DMS114 treated with DMSO at 0.1 percent for 48 hours (cell line): Measurements from ENCODE around the gene MCMBP.
"Not testable (repeated sequence)": the region's sequence is repeated elsewhere in the genome, so short reads cannot be mapped to it uniquely, and the experiment has no call there.

Experiments used
- DNase-seq: peaks from one replicate; lab custom pipeline; 2025; ENCODE audit not compliant: unreplicated experiment; lab: John Stamatoyannopoulos, UW

Gene MCMBP, protein sequence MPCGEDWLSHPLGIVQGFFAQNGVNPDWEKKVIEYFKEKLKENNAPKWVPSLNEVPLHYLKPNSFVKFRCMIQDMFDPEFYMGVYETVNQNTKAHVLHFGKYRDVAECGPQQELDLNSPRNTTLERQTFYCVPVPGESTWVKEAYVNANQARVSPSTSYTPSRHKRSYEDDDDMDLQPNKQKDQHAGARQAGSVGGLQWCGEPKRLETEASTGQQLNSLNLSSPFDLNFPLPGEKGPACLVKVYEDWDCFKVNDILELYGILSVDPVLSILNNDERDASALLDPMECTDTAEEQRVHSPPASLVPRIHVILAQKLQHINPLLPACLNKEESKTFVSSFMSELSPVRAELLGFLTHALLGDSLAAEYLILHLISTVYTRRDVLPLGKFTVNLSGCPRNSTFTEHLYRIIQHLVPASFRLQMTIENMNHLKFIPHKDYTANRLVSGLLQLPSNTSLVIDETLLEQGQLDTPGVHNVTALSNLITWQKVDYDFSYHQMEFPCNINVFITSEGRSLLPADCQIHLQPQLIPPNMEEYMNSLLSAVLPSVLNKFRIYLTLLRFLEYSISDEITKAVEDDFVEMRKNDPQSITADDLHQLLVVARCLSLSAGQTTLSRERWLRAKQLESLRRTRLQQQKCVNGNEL

DNA sequence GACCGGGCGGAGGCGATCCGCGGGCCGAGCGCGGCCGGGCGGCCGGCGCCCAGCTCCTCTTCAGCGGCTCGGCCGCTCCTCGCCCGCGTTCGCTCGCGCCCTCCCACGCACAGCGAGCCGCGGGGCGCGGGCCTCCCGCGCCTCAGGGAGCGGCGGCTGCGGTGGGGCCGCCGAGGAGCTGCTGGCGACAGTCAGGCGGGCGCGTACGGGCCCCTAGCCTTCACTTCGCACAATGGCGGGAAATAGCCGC lies at the start of gene MCMBP:
TSS of gene MCMBP (minus strand) at position 234 of the 250 bp plus-strand sequence. CDS start 259 bp downstream, outside the sequence.
- no peak for DNase-seq

DNA sequence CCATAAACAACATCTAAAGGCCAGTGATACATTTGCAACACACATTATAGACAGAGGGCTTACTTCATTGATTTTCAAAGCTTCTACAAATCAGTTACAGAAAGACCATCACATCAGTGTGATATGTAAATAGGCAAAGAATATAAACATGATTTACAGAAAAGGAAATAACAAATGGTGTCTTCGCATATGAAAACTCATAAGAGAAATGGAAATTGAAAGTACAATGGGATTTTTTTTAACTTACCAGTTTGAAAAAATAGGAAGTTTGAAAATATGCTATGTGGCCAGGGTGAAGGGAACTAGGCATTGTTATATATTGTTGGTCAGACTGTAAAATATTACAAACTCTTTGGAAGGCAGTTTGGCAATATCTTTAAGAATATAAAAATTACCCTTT lies 47.2 kb upstream of the MCMBP start:
- no peak for DNase-seq

DNA sequence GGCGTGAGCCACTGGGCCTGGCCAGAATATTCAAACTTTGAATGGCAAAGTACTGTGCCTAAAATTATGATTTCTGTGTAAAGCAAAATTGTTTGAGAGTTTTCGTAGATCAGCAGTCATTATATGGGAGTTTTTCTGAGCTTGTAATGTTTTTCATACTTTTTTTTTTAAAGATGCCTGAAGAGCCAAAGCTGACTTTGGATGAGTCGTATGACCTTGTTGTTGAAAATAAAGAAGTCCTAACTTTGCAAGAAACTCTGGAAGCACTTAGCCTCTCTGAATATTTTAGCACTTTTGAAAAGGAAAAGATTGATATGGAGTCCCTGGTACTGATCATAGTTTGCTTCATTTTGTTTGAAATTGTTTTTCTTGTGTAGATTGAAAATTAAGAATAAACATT lies 46.6 kb upstream of the MCMBP start:
- DNase-seq = no peak

DNA sequence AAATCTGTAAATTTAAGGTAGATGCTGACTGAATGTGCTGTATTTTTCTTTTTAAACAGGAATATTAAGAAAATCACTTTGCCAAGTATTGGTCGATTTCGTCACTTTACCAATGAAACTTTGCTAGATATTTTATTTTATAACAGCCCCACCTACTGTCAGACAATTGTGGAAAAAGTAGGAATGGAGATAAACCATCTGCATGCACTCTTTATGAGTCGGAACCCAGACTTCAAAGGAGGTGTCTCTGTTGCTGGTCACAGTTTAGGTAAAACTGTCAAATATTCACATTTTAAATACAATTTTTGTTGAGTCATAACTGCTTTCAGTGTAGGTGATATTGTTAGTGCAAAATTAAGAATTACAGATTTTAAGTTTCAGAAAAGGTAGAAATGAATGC lies 45.1 kb upstream of the MCMBP start:
- no peak for DNase-seq

DNA sequence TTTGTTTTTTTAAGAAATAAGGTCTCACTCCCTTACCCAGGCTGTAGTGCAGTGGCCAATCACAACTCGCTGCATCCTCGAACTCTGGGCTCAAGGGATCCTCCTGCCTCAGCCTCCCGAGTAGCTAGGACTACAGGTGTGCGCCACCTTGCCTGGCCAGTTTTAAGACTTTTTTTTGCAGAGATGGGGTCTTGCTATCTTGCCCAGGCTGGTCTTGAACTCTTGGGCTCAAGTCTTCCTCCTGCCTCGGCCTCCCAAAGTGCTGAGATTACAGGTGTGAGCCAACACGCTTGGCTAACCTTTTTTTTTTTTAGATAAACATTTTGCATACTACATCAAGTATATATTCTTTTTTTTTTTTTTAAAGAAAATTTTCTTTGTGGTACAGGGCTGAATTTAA lies 38.0 kb upstream of the MCMBP start:
- no peak for DNase-seq

DNA sequence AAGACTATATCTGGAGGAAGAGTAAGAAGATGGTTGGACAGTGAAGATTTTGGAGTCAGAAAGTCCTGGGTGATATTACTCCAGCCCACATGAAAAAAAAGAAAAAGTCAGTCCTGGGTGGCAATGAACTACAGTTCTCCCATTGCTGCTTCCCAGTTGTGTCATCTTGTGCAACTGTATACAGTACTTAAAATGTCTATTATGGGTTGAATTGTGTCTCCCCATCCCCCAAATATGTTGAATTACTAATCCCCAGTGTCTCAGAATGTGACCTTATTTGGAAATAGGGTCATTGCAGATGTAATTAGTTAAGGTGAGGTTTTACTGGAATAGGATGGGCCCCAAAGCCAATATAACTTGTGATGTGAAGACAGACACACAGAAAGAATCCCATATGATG lies 35.5 kb upstream of the MCMBP start:
- no peak for DNase-seq

DNA sequence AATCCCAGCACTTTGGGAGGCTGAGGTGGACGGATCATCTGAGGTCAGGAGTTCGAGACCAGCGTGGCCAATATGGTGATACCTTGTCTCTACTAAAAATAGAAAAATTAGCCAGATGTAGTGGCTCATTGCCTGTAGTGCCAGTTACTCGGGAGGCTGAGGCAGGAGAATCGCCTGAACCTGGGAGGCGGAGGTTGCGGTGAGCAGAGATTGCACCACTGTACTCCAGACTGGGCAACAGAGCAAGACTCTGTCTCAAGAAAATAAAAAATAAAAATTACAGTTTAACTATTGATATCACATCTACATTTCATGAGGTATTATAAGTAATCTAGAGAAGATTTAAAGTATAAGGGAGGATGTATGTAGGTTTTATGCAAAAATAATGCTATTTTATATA lies 35.1 kb upstream of the MCMBP start:
- not testable (repeated sequence) for DNase-seq

DNA sequence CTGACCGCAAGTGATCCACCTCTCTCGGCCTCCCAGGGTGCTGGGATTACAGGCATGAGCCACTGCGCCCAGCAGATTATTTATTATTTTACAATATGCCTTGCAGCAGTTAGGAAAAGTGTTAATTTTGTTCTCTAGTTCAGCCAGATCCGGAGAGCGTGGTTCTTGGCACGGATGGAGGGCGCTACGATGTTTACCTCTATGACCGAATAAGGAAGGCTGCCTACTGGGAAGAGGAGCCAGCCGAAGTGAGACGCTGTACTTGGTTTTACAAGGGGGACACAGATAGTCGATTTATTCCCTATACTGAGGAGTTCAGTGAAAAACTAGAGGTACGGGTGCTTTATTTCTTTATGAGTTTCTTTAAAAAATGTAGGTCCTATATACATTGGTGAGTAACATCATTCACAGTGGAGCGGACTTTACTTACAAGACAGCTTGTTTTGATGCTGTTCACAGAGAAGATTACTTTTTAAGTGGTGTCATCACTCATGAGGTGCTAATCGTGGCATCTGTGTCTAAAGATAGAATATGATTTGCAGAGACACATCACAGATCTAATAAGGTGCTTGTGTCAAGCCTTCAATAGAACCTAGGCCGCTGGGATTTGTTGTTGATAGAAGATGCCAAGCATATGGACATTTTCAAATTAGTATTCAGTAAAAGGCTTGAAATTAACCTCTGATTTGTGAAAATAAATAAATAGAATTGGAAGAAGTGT lies 31.5 kb upstream of the MCMBP start:
- DNase-seq = no peak

DNA sequence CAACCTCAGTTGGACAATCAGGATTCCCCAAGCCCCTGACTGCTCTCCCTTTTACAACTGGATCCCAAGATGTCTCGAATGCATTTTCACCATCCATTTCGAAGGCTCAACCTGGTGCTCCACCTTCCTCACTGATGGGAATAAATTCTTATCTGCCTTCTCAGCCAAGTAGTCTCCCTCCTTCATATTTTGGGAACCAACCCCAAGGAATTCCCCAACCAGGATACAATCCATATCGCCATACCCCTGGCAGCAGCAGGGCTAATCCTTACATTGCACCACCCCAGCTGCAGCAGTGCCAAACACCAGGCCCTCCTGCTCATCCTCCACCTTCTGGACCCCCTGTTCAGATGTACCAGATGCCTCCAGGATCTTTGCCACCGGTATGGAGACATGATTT lies 25.9 kb upstream of the MCMBP start:
- no peak for DNase-seq

DNA sequence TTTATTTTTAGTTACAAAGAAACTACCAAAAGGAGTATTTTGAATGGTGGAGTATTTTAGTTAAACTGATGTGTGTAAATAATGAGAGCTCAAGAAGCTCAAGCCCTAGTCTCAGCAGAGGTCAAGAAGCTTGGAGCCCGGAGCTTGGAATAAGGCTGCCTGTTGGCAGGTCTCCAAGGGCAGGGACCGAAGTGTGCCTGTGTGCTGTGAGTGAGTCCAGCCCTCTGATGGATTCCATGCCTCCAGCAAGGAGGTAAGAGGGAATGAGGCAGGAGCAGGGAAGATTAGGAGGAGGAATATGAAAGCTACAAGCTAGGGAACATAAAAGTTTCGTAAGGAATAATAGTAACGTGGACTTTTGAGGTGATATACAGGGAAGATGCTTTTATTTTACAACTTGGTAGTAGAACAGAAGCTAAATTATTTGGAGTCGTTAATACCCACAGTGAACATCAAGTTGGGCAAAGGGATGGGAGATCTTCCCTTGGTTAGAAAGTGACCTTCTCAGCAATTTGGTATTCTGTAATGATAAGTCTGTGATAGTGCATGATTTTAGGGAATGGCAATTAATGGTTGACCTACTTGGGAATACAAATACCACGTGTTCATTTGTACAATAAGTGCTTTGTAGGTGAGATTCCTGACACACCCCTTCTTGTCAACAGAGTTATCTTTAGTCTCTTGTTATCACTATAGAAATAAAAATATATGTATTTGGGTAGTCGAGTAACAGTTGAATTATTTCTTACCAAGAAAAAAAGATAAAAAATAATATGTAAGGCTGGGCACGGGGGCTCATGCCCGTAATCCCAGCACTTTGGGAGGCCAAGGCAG lies 24.5 kb upstream of the MCMBP start:
- DNase-seq = no peak

DNA sequence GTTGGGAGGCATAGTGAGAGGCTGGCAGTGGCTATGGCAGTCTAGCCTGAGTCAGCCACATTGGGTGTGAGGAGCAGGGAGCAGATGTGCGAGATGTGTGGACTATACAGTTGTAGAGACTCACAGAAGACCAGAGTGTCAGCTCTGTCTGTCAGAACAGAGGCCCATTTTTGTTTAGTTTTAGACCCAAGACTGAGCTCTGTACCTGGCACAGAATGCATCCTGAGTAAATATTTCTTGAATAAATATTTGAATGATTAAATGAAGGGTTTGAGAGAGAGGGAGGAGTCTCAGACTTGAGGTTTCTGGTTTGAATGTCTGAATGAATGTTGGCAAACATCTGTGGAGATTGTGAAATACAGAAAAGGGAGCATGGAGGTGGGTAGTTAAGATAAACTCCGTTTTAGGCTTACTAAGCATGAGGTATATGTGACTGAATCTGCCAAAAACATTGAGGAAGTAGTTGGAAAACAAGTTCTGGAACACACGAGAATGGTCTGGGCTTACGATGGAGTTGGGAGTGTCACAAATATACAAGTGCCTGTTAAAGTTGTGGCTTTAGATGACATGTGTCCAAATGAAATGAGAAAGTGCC lies 23.5 kb upstream of the MCMBP start:
- DNase-seq = no peak

DNA sequence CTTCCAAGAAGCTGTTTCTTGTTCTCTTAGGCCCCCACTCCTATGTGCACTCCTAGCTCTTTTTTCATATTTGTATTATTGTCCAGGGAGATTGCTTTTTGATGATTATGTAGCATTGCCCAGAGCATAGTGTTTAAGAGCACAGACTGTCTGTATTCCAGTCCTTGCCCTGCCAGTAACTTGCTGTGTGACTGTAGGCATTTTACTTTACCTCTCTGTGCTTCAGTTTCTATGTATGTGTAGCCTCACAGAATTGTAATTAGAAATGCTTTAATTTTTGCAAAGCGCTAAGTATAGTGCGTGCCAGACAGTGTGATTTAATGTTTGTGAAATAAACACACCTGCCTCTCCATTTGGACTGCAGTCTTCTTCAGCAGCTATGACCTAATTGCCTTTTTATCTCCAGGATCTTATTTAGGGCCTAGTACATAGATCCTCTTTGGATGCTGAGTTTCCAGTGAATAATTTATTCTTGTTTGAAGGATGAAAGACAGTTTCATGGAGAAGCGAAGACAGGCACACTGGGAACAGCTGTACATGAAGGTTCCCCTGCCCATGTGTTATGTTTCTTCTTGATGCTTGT lies 21.3 kb upstream of the MCMBP start:
- DNase-seq = no peak

DNA sequence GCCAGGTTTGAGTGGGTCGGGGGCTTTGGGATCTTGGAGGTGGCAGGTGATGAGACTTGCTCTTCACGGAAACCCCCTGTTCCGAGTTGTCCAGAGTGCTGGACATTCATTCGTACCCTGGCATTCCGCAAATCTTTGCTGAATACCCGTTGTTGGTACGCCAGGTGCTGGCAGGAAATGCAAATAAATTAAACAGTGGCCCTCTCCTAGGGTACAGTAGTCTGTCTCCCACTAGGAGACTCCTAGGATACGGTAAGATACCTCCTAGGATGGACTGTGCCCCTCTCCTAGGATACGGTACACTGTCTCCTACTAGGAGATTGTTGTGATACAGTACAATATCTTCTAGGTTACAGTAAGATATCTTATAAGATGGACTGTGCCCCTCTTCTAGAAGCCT lies 20.4 kb upstream of the MCMBP start:
- DNase-seq = no peak

DNA sequence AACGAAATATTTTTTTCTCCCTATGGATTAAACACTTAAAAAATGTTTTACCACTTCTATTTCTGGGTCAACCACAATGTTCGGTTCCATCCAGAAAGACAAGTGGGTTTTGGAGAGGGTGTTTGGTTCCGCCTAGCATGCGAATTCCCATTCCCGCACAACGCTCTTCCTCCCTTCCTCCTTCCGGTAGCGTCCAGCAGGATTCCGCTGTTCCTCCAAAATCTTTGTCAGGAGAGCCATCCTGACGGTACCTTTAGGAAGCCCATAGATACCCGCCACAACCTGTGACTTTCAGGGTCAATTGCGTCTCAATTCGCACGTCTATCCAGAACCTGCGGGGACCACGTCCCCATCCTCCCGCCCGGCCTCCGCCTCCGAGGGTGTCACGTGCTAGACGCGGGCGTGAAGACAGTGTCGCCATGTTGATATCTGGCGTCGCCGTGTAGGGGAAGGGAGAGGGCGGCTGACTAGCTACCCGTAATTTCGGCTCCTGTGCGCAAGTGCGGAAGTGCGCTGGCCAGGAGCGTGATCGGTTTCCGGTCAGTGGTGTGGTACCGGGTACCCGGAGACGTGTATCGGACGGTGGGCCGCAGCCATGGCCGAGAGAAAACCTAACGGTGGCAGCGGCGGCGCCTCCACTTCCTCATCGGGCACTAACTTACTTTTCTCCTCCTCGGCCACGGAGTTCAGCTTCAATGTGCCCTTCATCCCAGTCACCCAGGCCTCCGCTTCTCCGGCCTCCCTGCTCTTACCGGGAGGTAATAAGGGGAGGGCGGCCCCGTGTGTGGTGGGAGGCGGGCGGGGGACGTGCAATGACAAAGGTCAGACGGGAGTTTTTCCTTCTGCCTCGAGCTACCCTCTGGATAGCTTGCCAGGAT lies 19.8 kb upstream of the MCMBP start, which contains the start of gene SEC23IP:
TSS of gene SEC23IP (plus strand) at position 543 of the 878 bp plus-strand sequence. CDS start at position 596, 53 bp downstream.
- DNase-seq = peak; percentile 97

DNA sequence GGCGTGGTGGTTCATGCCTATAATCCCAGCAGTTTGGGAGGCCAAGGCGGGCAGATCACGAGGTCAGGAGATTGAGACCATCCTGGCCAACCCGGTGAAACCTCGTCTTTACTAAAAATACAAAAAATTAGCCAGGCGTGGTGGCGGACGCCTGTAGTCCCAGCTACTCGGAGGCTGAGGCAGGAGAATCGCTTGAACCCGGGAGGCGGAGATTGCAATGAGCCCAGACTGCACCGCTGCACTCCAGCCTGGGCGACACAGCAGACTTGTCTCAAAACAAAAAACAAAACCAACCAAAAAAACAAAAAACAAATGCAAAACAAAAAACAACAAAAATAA lies 19.2 kb upstream of the MCMBP start:
- not testable (repeated sequence) for DNase-seq

DNA sequence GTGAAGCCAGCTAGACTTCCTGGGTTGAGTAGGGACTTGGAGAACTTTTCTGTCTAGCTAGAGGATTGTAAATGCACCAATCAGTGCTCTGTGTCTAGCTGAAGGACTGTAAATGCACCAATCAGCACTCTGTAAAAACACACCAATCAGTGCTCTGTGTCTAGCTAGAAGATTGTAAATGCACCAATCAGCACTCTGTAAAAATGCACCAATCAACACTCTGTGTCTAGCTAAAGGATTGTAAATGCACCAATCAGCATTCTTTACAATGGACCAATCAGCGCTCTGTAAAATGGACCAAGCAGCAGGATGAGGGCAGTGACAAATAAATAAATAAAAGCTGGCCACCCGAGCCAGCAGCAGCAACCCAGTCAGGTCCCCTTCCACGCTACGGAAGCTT lies 17.7 kb upstream of the MCMBP start:
- not testable (repeated sequence) for DNase-seq

DNA sequence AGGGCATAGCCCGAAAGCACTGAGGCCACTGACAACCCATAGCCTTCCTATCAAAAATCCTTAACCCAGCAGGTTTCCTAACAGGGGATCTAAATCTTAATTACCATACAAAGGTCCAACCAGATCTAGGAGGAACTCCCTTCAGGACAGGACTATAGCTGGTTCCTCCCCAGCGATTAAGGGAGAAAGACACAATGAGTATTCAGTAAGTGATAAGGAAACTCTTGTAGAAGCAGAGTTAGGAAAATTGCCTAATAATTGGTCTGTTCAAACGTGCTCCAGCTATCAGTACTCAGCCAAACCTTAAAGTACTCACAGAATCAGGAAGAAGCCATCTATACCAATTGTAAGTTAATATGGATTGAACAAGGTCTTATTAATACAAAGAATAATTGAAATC lies 16.6 kb upstream of the MCMBP start:
- DNase-seq = not testable (repeated sequence)

DNA sequence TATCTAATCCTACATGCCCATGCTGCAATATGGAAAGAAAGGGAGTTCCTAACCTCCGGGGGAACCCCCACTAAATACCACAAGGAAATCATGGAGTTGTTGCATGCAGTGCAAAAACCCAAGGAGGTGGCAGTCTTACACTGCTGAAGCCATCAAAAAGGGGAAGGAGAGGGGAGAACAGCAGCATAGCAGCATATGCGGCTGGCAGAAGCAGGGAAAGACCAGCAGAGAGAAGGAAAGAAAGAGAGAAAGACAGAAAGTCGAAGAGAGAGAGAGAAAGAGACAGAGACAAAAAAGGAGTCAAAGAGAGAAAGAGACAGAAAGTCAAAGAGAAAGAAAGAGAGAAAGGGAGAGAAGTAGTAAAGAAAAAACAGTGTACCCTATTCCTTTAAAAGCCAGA lies 16.1 kb upstream of the MCMBP start:
- DNase-seq = not testable (repeated sequence)

DNA sequence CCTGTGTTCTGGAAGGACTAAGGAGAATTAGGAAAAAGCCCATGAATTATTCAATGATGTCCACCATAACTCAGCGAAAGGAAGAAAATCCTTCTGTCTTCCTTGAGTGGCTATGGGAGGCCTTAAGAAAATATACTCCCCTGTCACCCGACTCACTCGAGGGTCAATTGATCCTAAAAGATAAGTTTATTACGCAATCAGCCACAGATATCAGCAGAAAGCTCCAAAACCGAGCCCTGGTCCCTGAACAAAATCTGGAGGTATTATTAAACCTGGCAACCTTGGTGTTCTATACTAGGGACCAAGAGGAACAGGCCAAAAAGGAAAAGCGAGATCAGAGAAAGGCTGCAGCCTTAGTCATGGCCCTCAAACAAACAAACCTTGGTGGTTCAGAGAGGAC lies 13.4 kb upstream of the MCMBP start:
- not testable (repeated sequence) for DNase-seq
